ENCODE data around the gene CACNA1C. TPM values are rescaled to one million over a fixed set of nuclear protein-coding genes. Genes with fewer than 3 reads are reported as not detected.

Gene CACNA1C
- total RNA-seq, 4 donors from 2014 or later = 5.2 to 12.9 (median 6.3) TPM

DNA sequence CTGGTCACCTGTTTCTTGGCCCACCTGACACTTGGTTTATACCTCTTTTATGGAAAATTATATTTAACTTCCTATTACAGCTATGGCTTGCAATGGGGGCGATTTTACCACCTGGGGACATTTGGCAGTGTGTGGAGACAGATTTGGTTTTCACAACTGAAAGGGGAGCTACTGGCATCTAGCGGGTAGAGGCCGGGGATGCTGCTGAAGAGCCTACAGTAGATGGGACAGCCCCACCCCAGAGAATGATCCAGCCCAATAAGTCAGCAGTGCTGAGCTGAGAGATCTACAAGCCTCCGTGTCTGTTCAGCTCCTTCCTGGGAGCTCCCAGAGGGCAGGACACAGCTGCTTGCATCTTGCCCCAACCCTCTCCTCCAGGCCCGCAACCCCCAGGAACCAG, 302.8 kb downstream of the CACNA1C start:
- H3K4me1 ChIP-seq = peaks cover 0 to 14% (median 0%) of the 10 kb centered on the region in 4 donors
- no peak for DNase-seq (ENCODE audit: low spot score in 2 of 2)
- no peak overlapping the region for H3K4me3 ChIP-seq
- TF ChIP-seq EP300 (IDR thresholded peaks at IDR 0.05) (no peak), POLR2A (IDR thresholded peaks at IDR 0.05) (no peak)
- TF ChIP-seq, protein P1, sequence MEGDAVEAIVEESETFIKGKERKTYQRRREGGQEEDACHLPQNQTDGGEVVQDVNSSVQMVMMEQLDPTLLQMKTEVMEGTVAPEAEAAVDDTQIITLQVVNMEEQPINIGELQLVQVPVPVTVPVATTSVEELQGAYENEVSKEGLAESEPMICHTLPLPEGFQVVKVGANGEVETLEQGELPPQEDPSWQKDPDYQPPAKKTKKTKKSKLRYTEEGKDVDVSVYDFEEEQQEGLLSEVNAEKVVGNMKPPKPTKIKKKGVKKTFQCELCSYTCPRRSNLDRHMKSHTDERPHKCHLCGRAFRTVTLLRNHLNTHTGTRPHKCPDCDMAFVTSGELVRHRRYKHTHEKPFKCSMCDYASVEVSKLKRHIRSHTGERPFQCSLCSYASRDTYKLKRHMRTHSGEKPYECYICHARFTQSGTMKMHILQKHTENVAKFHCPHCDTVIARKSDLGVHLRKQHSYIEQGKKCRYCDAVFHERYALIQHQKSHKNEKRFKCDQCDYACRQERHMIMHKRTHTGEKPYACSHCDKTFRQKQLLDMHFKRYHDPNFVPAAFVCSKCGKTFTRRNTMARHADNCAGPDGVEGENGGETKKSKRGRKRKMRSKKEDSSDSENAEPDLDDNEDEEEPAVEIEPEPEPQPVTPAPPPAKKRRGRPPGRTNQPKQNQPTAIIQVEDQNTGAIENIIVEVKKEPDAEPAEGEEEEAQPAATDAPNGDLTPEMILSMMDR (IDR thresholded peaks at IDR 0.05) = no peak
- H3K27ac ChIP-seq = no peak overlapping the region
- no peaks in the 10 kb centered on the region for H3K9me3 ChIP-seq
- H3K27me3 ChIP-seq = no peaks in the 10 kb centered on the region
- no peaks in the 10 kb centered on the region for H3K36me3 ChIP-seq
- 80 to 89% methylated on average over 5 of the region's 5 CpGs for WGBS, 2 donors

DNA sequence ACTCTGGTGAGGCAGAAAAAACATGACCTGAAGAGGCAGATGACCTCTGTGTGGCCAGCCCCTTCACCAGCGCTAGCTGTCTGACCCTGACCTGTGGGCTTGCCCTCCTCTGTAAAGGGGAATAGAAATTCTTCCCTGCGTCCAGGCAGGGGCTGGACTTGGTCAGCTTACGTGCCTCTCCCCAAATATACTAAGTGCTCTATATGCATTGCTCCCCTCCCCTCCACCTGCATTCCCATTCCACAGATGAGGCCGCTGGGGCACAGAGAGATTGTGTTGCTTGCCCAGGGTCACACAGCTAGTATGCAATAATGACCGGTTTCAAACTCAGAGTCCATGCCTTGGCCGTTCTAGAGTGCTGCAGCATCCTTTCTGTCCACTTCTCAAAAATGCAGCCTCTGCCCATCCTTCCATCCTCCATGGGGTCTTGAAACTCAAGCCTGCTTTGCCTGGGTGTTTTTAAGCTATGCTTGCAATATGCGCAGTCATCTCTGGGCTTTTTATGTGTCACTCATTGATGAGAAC, 303.9 kb downstream of the CACNA1C start:
- Histone ChIP-seq H3K4me1 (peaks cover 0 to 14% (median 0%) of the 10 kb centered on the region in 4 donors), H3K27ac (no peak overlapping the region), H3K4me3 (no peak overlapping the region), H3K36me3 (no peaks in the 10 kb centered on the region), H3K27me3 (no peaks in the 10 kb centered on the region), H3K9me3 (no peaks in the 10 kb centered on the region)
- no peak for DNase-seq (ENCODE audit: low spot score in 2 of 2)
- TF ChIP-seq, protein P1 (IDR thresholded peaks at IDR 0.05) = no peak
- TF ChIP-seq EP300 (IDR thresholded peaks at IDR 0.05) (no peak), POLR2A (IDR thresholded peaks at IDR 0.05) (no peak)
- WGBS, 2 donors = 90 to 91% methylated on average over 7 of the region's 7 CpGs

DNA sequence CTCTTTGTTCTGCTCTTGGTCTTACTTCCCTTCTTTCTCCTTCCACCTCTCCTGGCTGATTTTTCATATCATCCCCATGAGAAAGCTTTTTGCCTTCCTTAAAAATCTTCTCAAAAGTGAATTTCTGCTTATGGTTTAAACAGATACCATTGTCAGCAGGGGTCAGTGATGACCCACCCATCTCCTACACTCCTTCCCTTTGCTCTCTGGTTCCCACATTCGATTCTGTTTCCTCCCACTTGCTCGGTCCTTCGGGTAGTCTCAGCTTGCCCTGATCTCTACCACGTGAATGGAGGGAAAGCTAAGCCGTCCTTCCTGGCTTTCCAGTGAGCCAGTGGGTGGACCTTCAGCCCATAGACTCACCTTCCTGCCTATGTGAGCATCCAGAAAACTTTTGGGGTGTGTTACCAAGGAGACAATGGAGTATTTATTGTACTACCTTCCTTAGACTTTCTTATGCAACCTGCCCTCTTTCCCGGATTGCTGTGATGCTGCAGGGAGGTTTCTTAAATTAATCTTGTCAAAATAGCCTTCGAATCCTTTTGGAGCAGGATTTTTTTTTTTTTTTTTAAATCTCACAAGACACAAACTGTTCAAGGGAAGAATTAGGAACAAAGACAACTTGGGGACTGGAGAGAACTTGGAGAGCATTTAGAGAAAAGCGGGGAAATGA, 306.3 kb downstream of the CACNA1C start:
- no peak for DNase-seq (ENCODE audit: low spot score in 2 of 2)
- Histone ChIP-seq H3K27ac (peak overlapping the region in 1 of 4 donors; percentile 50), H3K4me1 (peaks cover 0 to 14% (median 0%) of the 10 kb centered on the region in 4 donors), H3K9me3 (no peaks in the 10 kb centered on the region), H3K27me3 (no peaks in the 10 kb centered on the region), H3K36me3 (no peaks in the 10 kb centered on the region), H3K4me3 (no peak overlapping the region)
- 34 to 40% methylated on average over 8 of the region's 8 CpGs for WGBS, 2 donors
- TF ChIP-seq POLR2A (IDR thresholded peaks at IDR 0.05) = no peak
- TF ChIP-seq, protein P1 (IDR thresholded peaks at IDR 0.05) = no peak
- no peak for TF ChIP-seq EP300 (IDR thresholded peaks at IDR 0.05)

DNA sequence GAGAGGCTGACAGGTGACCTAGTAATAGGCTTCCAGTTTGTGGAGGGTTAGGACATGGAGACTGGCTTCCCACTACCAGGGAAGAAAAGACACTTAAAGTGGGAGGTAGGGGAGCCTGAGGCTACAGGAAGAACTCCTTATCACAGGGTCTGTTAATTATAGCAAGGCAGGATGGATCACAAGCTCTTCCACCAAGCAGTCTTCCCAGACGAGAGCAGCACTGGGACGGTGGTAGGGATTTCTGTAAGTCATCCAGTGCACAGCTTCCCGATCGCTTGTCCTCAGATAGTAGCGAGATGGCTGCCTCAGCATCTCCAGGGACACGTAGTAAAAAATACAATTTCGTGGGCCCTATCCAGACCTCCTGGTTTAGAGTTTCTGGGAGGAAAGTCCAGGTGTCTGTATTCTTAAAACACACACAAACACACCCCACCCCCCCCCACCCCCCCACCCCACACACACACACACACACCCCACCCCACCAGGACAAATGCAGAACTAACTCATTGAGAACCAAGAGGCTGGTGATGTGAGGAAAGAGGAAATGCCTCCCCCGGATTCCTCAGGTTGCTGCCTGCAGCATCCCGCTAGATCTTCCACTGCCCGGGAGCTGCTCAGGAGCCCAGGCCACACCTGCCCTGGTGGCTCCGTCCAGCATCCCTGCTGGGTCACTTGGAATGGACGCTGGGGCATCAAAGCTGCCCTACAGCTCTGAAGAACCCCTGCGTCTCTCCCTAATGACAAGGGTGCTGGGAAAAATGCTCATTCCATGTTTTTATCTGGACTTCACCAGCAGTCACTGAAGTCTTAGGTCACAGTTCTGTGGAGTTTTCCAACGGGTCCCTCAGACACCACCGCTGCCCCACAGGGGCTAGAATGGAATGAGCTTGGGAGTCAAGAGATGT, 307.2 kb downstream of the CACNA1C start:
- Histone ChIP-seq H3K9me3 (no peaks in the 10 kb centered on the region), H3K4me1 (peaks cover 0 to 14% (median 0%) of the 10 kb centered on the region in 4 donors), H3K27me3 (no peaks in the 10 kb centered on the region), H3K36me3 (no peaks in the 10 kb centered on the region), H3K27ac (no peak overlapping the region), H3K4me3 (no peak overlapping the region)
- no peak for DNase-seq (ENCODE audit: low spot score in 2 of 2)
- WGBS, 2 donors = 80 to 82% methylated on average over 15 of the region's 15 CpGs
- TF ChIP-seq POLR2A (IDR thresholded peaks at IDR 0.05) = no peak
- no peak for TF ChIP-seq EP300 (IDR thresholded peaks at IDR 0.05)
- TF ChIP-seq, protein P1 (IDR thresholded peaks at IDR 0.05) = no peak

All from tibial nerve (tissue), 4 donors.